Measurements from ENCODE around the gene RUNDC1. TPM values are rescaled to one million over a fixed set of nuclear protein-coding genes. Genes with fewer than 3 reads are reported as not detected.

RUNDC1 gene
- total RNA-seq, 1 donor from 2014 or later: 13.1 TPM

- DNase-seq (ENCODE audit: low spot score): no peak
- Mint-ChIP-seq H3K27ac (ENCODE audit: unreplicated experiment) (no peak overlapping the region), H3K27me3 (ENCODE audit: low read depth) (no peaks in the 10 kb centered on the region), H3K36me3 (ENCODE audit: low read depth) (no peaks in the 10 kb centered on the region), H3K4me3 (ENCODE audit: unreplicated experiment) (no peak overlapping the region), H3K9me3 (ENCODE audit: low read depth) (no peaks in the 10 kb centered on the region), H3K4me1 (ENCODE audit: low read depth) (peaks cover 6% of the 10 kb centered on the region)
- TF ChIP-seq, protein P1, sequence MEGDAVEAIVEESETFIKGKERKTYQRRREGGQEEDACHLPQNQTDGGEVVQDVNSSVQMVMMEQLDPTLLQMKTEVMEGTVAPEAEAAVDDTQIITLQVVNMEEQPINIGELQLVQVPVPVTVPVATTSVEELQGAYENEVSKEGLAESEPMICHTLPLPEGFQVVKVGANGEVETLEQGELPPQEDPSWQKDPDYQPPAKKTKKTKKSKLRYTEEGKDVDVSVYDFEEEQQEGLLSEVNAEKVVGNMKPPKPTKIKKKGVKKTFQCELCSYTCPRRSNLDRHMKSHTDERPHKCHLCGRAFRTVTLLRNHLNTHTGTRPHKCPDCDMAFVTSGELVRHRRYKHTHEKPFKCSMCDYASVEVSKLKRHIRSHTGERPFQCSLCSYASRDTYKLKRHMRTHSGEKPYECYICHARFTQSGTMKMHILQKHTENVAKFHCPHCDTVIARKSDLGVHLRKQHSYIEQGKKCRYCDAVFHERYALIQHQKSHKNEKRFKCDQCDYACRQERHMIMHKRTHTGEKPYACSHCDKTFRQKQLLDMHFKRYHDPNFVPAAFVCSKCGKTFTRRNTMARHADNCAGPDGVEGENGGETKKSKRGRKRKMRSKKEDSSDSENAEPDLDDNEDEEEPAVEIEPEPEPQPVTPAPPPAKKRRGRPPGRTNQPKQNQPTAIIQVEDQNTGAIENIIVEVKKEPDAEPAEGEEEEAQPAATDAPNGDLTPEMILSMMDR (IDR thresholded peaks at IDR 0.05): no peak
Measured at GRCh38 chr17:43033948-43034881, 53.9 kb downstream of the RUNDC1 start.

DNA sequence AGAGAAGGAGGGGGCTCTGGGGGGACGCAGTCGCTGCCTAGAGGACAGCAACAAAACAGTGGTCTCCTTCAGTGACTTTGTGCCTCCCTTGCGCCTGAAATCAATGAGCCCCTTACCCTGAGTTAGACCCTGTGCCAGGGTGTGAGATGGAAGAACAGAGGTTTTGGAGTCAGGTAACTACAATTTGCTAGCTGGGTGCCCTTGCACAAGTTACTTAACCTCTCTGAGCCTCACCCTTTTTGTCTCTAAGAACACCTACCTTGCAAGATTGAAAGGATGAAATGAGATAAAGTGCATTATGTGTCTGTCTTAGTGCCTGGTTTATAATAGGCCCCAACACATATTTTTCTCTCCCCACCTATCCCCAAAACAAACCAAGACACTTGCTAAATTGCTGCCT lies 54.5 kb downstream of the RUNDC1 start:
- no peak overlapping the region for H3K27ac Mint-ChIP-seq (ENCODE audit: unreplicated experiment)
- H3K4me1 Mint-ChIP-seq (ENCODE audit: low read depth): peaks cover 6% of the 10 kb centered on the region
- no peaks in the 10 kb centered on the region for H3K27me3 Mint-ChIP-seq (ENCODE audit: low read depth)
- H3K4me3 Mint-ChIP-seq (ENCODE audit: unreplicated experiment): no peak overlapping the region
- DNase-seq (ENCODE audit: low spot score): no peak
- TF ChIP-seq, protein P1 (IDR thresholded peaks at IDR 0.05): no peak
- H3K9me3 Mint-ChIP-seq (ENCODE audit: low read depth): no peaks in the 10 kb centered on the region
- H3K36me3 Mint-ChIP-seq (ENCODE audit: low read depth): no peaks in the 10 kb centered on the region

- H3K9me3 Mint-ChIP-seq (ENCODE audit: low read depth): no peaks in the 10 kb centered on the region
- H3K27ac Mint-ChIP-seq (ENCODE audit: unreplicated experiment): no peak overlapping the region
- no peaks in the 10 kb centered on the region for H3K27me3 Mint-ChIP-seq (ENCODE audit: low read depth)
- no peaks in the 10 kb centered on the region for H3K36me3 Mint-ChIP-seq (ENCODE audit: low read depth)
- no peak for DNase-seq (ENCODE audit: low spot score)
- no peak overlapping the region for H3K4me3 Mint-ChIP-seq (ENCODE audit: unreplicated experiment)
- TF ChIP-seq, protein P1 (IDR thresholded peaks at IDR 0.05): no peak
- H3K4me1 Mint-ChIP-seq (ENCODE audit: low read depth): no peaks in the 10 kb centered on the region
Measured at GRCh38 chr17:43039646-43040045, 59.3 kb downstream of the RUNDC1 start.

- H3K4me3 Mint-ChIP-seq (ENCODE audit: unreplicated experiment): no peak overlapping the region
- H3K9me3 Mint-ChIP-seq (ENCODE audit: low read depth): no peaks in the 10 kb centered on the region
- TF ChIP-seq, protein P1 (IDR thresholded peaks at IDR 0.05): no peak
- no peak overlapping the region for H3K27ac Mint-ChIP-seq (ENCODE audit: unreplicated experiment)
- no peak for DNase-seq (ENCODE audit: low spot score)
- no peaks in the 10 kb centered on the region for H3K36me3 Mint-ChIP-seq (ENCODE audit: low read depth)
- no peaks in the 10 kb centered on the region for H3K27me3 Mint-ChIP-seq (ENCODE audit: low read depth)
- H3K4me1 Mint-ChIP-seq (ENCODE audit: low read depth): no peaks in the 10 kb centered on the region
Measured at GRCh38 chr17:43040655-43041054, 60.3 kb downstream of the RUNDC1 start.

- no peaks in the 10 kb centered on the region for H3K27me3 Mint-ChIP-seq (ENCODE audit: low read depth)
- H3K27ac Mint-ChIP-seq (ENCODE audit: unreplicated experiment): no peak overlapping the region
- H3K4me3 Mint-ChIP-seq (ENCODE audit: unreplicated experiment): no peak overlapping the region
- H3K9me3 Mint-ChIP-seq (ENCODE audit: low read depth): no peaks in the 10 kb centered on the region
- TF ChIP-seq, protein P1 (IDR thresholded peaks at IDR 0.05): no peak
- DNase-seq (ENCODE audit: low spot score): no peak
- H3K36me3 Mint-ChIP-seq (ENCODE audit: low read depth): no peaks in the 10 kb centered on the region
- H3K4me1 Mint-ChIP-seq (ENCODE audit: low read depth): no peaks in the 10 kb centered on the region
Measured at GRCh38 chr17:43042025-43042628, 61.8 kb downstream of the RUNDC1 start.

Other genes starting within 250 kb of the RUNDC1 start
- 22.2 to 25.6 TPM (median 22.4 TPM) in 3 replicates for gene EZH1, start 235.5 kb upstream of the RUNDC1 start, total RNA-seq
- 0.63 to 4.9 TPM (median 3.9 TPM) in 3 replicates for gene RAMP2, start 219.3 kb upstream of the RUNDC1 start, total RNA-seq
- 52.5 to 63.9 TPM (median 55.1 TPM) in 3 replicates for gene VPS25, start 207.1 kb upstream of the RUNDC1 start, total RNA-seq
- gene WNK4, start 200.0 kb upstream of the RUNDC1 start, total RNA-seq: 0.26 to 0.32 TPM in 2 of 3 replicates, not detected in the other
- gene COA3, start 181.9 kb upstream of the RUNDC1 start, total RNA-seq: 38.7 to 49.1 TPM (median 39.5 TPM) in 3 replicates
- 0.60 TPM in 1 of 3 replicates, not detected in the others for gene CNTD1, start 181.7 kb upstream of the RUNDC1 start, total RNA-seq
- gene BECN1, start 156.3 kb upstream of the RUNDC1 start, total RNA-seq: 55.3 to 71.6 TPM (median 60.5 TPM) in 3 replicates
- gene PSME3, start 147.2 kb upstream of the RUNDC1 start, total RNA-seq: 99.7 to 117 TPM (median 111 TPM) in 3 replicates
- gene AOC2, start 136.0 kb upstream of the RUNDC1 start, total RNA-seq: 1.4 to 2.2 TPM (median 1.4 TPM) in 3 replicates
- gene AOC3, start 129.4 kb upstream of the RUNDC1 start, total RNA-seq: 0.53 to 17.4 TPM (median 15.5 TPM) in 3 replicates
- gene G6PC1, start 79.8 kb upstream of the RUNDC1 start, total RNA-seq: not detected in 3 replicates
- 39.1 to 44.4 TPM (median 44.0 TPM) in 3 replicates for gene AARSD1, start 16.1 kb upstream of the RUNDC1 start, total RNA-seq
- gene PTGES3L, start 485 bp upstream of the RUNDC1 start, total RNA-seq: 1.2 to 5.7 TPM (median 3.9 TPM) in 3 replicates
- 738 to 860 TPM (median 747 TPM) in 3 replicates for gene RPL27, start 17.9 kb downstream of the RUNDC1 start, total RNA-seq
- 9.0 to 20.9 TPM (median 12.8 TPM) in 3 replicates for gene IFI35, start 26.2 kb downstream of the RUNDC1 start, total RNA-seq
- gene VAT1, start 41.8 kb downstream of the RUNDC1 start, total RNA-seq: 290 to 589 TPM (median 567 TPM) in 3 replicates
- gene RND2, start 44.7 kb downstream of the RUNDC1 start, total RNA-seq: 0.73 to 1.5 TPM (median 1.1 TPM) in 3 replicates
- 4.3 to 13.5 TPM (median 4.8 TPM) in 3 replicates for gene BRCA1, start 144.8 kb downstream of the RUNDC1 start, total RNA-seq
- 62.7 to 70.9 TPM (median 63.3 TPM) in 3 replicates for gene NBR1, start 190.6 kb downstream of the RUNDC1 start, total RNA-seq
- 12.0 to 18.3 TPM (median 16.4 TPM) in 3 replicates for gene TMEM106A, start 231.3 kb downstream of the RUNDC1 start, total RNA-seq
- gene CCDC200, start 248.1 kb downstream of the RUNDC1 start, total RNA-seq: not detected in 3 replicates